Mucosa of descending colon (tissue), 3 donors: ENCODE measurements around the gene DDAH1. TPM values are rescaled to one million over a fixed set of nuclear protein-coding genes. Genes with fewer than 3 reads are reported as not detected.

Source experiments
- ATAC-seq: fragments of 200-7000 bp; cut with Tn5 transposase; one replicate; pipeline ENCODE4 v1.9.1; 2020; ENCODE audit warnings: mild to moderate bottlenecking, moderate library complexity
- DNase-seq, 3 donors: peaks; one replicate each; pipeline ENCODE4 v3.0.0-alpha.2; 2020
- H3K36me3 ChIP-seq: fragments of 200-600 bp; one replicate; pipeline ENCODE4 v1.8.0; 2021; ENCODE audit warnings: low read depth, mild to moderate bottlenecking
- H3K4me1 ChIP-seq: fragments of 200-600 bp; one replicate; pipeline ENCODE4 v1.8.0; 2021; ENCODE audit warnings: low read depth, mild to moderate bottlenecking
- H3K4me3 ChIP-seq: fragments of 200-600 bp; one replicate; pipeline ENCODE4 v1.8.0; 2021; ENCODE audit warnings: mild to moderate bottlenecking
- H3K9me3 ChIP-seq: fragments of 200-600 bp; one replicate; pipeline ENCODE4 v1.8.0; 2021; ENCODE audit warnings: mild to moderate bottlenecking
- intact Hi-C, 2 donors: fragments of 100-400 bp; cut with DNase I in 1 of 2; cut with micrococcal nuclease in 1 of 2; formaldehyde crosslinking; loops; one replicate each; pipeline versions ENCODE4 v1.11.0 to v1.11.1; 2022; cut with DNase I, micrococcal nuclease
- total RNA-seq, 3 donors: library from RNA; stranded (reverse); fragmentation: NEBNext Ultra II Directional in 2 of 3; extraction: Animal tissue kit (Norgen Biotek cat#: 25700) in 2 of 3; gene quantifications; one replicate each; pipeline versions ENCODE4 v1.2.1 to v1.2.4, GENCODE V29; 2021 to 2023
- TF ChIP-seq, protein P1 (sequence below): fragments of 200-600 bp; IDR thresholded peaks from one replicate; pipeline ENCODE4 v1.8.0; 2022; ENCODE audit warnings: antibody characterized with exemption, mild to moderate bottlenecking
- donor health status: DM: no; HTN: no; CAD: no; lungs with moderate emphysema.
- donor health status: DM: no; HTN: no; CAD: no.
- donor health status: DM: no; HTN: yes; CAD: no.

The DDAH1 gene
- total RNA-seq, 3 donors from 2014 or later, result 45.9 to 86.3 (median 74.1) TPM

DNA sequence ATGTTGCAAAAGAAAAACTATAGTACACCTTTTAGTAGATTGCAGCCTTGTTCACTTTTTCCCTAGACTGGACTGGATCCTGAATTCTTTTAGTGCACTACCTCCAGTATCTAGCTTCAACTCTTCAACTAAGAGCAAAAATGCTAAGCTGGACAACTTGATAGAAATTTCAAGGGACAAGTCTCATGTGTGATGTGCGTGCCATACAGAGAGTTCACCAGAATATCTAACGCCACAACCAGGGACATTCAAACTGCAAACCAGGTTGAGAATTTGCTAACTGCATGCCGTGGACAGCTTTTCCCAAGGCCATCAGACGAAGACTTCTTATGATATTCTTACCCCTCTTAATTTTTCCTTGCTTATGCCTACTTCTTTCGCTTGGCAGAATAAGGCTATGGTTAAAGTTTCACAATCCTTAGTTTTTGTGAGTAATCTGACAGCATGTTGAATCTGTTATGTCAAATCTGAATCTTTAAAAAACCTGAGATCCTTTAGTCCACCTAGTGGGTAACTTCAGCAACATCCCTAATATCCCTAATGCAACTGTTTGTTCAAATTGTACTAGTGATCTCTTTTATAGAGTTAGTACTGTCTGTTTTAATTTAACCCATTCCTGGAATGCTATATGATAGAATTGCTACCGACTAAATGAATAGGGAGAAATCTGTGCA lies 66.4 kb downstream of the DDAH1 start:
- Histone ChIP-seq H3K4me1 (no peaks in the 10 kb centered on the region), H3K36me3 (no peaks in the 10 kb centered on the region), H3K4me3 (no peak overlapping the region), H3K9me3 (no peaks in the 10 kb centered on the region)
- TF ChIP-seq, protein P1, sequence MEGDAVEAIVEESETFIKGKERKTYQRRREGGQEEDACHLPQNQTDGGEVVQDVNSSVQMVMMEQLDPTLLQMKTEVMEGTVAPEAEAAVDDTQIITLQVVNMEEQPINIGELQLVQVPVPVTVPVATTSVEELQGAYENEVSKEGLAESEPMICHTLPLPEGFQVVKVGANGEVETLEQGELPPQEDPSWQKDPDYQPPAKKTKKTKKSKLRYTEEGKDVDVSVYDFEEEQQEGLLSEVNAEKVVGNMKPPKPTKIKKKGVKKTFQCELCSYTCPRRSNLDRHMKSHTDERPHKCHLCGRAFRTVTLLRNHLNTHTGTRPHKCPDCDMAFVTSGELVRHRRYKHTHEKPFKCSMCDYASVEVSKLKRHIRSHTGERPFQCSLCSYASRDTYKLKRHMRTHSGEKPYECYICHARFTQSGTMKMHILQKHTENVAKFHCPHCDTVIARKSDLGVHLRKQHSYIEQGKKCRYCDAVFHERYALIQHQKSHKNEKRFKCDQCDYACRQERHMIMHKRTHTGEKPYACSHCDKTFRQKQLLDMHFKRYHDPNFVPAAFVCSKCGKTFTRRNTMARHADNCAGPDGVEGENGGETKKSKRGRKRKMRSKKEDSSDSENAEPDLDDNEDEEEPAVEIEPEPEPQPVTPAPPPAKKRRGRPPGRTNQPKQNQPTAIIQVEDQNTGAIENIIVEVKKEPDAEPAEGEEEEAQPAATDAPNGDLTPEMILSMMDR, result no peak
- ATAC-seq, result no peak
- intact Hi-C loops, result no loop called here
- DNase-seq, result no peak

DNA sequence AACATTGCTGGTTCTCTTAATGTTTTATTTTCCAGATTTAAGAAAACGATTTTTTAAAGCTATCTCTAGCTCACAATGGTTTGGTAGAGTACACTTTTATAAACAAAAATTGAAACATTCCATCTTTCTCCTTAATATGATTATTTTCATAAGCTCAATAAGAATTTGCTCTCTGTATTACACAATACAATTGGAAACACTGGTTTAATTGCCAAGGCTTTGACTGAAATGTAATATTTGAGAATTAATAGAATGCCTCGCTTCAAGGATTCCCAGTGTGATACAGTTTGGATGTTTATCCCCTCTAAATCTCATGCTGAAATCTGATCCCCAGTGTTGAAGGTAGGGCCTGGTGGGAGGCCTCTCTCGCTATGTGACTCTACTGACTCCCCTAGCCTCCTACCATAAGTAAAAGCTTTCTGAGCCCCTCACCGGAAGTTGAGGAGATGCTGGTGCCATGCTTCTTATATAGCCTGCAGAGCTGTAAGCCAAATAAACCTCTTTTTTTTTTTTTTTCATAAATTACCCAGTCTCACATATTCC lies 67.4 kb downstream of the DDAH1 start:
- no peaks in the 10 kb centered on the region for H3K9me3 ChIP-seq
- intact Hi-C loops, result no loop called here
- TF ChIP-seq, protein P1, result no peak
- ATAC-seq, result no peak
- no peaks in the 10 kb centered on the region for H3K4me1 ChIP-seq
- no peak overlapping the region for H3K4me3 ChIP-seq
- no peaks in the 10 kb centered on the region for H3K36me3 ChIP-seq
- no peak for DNase-seq

DNA sequence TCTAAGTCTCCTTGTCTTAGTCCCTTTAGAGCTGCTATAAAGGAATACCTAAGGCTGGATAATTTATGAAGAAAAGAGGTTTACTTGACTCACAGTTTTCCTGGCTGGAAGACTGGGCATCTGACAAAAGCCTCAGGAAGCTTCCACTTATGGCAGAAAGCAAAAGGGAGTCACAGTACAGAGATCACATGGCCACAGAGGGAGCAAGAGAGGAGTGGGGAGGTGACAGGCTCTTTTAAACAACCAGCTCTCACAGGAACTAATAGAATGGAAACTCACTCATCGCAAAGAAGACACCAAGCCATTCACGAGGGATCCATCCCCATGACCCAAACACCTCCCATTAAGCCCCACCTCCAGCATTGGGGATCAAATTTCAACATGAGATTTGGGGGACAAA lies 68.8 kb downstream of the DDAH1 start:
- TF ChIP-seq, protein P1, result no peak
- DNase-seq (no peak), ATAC-seq (no peak)
- intact Hi-C loops, result no loop called here
- Histone ChIP-seq H3K9me3 (no peaks in the 10 kb centered on the region), H3K36me3 (no peaks in the 10 kb centered on the region), H3K4me3 (no peak overlapping the region), H3K4me1 (no peaks in the 10 kb centered on the region)

DNA sequence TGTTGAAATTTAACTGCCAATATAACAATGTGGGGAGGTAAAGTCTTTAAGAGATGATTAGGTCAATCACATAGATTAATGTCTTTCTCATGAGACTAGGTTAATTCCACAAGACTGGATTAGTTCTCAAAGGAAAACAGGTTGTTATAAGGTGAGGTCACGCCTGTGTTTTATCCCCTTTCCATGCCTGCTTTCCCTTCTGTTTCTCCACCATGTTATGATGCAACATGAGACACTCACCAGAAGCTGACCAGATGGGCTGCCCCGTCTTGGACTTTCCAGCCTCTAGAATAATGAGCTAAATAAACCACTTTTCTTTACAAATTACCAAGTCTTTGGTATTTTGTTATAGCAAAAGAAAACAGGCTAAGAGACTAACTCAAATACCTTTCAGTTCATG lies 70.8 kb downstream of the DDAH1 start:
- Histone ChIP-seq H3K4me1 (no peaks in the 10 kb centered on the region), H3K4me3 (no peak overlapping the region), H3K9me3 (no peaks in the 10 kb centered on the region), H3K36me3 (no peaks in the 10 kb centered on the region)
- intact Hi-C loops, result no loop called here
- DNase-seq, result no peak
- TF ChIP-seq, protein P1, result no peak
- no peak for ATAC-seq

DNA sequence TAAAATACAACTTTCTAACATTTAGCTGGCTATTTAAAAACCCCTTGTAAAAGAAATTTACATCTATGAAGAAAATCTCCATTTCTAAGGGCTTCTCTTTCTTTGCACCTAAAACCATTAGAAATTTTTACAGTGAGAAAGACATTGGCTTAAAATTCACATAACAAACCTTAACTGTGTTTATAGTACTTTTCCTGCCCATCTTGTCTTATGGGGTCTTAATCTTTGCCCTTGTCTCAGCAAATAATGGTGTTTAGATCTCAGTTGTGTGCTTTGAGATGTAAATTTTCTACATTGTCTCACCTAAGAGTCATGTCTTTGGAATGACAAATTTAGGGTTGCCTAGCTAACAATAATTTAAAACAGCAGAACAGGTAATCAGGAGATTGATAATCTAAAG lies 71.5 kb downstream of the DDAH1 start:
- no peak for ATAC-seq
- Histone ChIP-seq H3K36me3 (no peaks in the 10 kb centered on the region), H3K4me1 (no peaks in the 10 kb centered on the region)

More for the DNA sequence above, 71.5 kb downstream of the DDAH1 start:
- TF ChIP-seq, protein P1, result no peak
- Histone ChIP-seq H3K9me3 (no peaks in the 10 kb centered on the region), H3K4me3 (no peak overlapping the region)
- intact Hi-C loops, result no loop called here
- no peak for DNase-seq
